SK-N-MC (cell line): ENCODE results near the gene ACP7.

Source experiments
- EZH2 ChIP-seq: fragments of 200-600 bp; sonication (generic); IDR thresholded peaks from one replicate; pipeline ENCODE4 v1.6.1; 2017; ENCODE audit warnings: antibody characterized with exemption
- POLR2AphosphoS5 ChIP-seq: IDR thresholded peaks from 2 replicates; pipeline ENCODE4 v1.6.1; 2012; ENCODE audit warnings: mild to moderate bottlenecking, low read depth, low read length, borderline replicate concordance

DNA sequence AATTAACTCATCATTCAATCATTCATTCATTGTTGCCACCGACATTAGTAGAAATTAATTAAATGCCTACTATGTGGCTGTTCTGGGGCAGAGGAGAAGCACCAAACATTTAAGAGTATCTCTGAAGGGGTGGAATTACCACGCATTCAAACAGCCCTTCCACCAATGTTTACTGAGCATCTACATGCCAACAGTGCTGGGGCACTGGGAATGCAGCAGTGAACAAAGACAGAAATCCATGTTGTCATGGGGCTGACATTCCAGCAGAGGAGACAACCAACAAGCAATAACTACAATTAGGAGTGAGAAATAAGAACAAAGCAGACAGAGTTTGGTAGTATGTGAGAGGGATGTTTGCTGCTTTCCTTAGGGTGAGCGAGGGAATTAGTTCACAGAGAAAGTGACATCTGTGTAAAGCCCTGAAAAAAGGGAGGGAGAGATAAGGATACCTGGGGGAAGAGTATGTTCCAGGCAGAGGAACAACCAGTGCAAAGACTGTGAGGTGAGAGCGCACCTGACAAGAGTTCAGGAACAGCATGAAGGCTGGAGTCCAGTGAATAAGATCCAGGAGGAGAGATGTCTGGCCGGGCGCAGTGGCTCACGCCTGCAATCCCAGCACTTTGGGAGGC lies 40.1 kb downstream of the ACP7 start:
- no peak for TF ChIP-seq POLR2AphosphoS5
- no peak for TF ChIP-seq EZH2
